GM23248 (cell line): Measurements from ENCODE around the gene C1R. TPM values are rescaled to one million over a fixed set of nuclear protein-coding genes. Genes with fewer than 3 reads are reported as not detected.

Source experiments
- DNase-seq: peaks from one replicate; pipeline ENCODE4 v3.0.0-alpha.2; 2015
- H2AFZ ChIP-seq: fragments of 200-600 bp; sonication (generic); 2 replicates; pipeline ENCODE4 v1.6.1; 2016; ENCODE audit warnings: antibody characterized with exemption
- H3F3A ChIP-seq: fragments of 200-600 bp; sonication (generic); 2 replicates; pipeline ENCODE4 v1.6.1; 2016; ENCODE audit warnings: mild to moderate bottlenecking, antibody characterized with exemption, mixed run types; ENCODE audit not compliant: insufficient read depth
- H3K27ac ChIP-seq: fragments of 200-600 bp; sonication (generic); 2 replicates; pipeline ENCODE4 v1.5.1; 2016; ENCODE audit warnings: mild to moderate bottlenecking
- H3K27me3 ChIP-seq: fragments of 200-600 bp; sonication (generic); replicated peaks from 2 replicates; pipeline ENCODE4 v1.6.1; 2016; ENCODE audit warnings: mild to moderate bottlenecking; ENCODE audit not compliant: insufficient read depth
- H3K36me3 ChIP-seq: fragments of 200-600 bp; sonication (generic); 2 replicates; pipeline ENCODE4 v1.6.1; 2016; ENCODE audit warnings: low read depth, mild to moderate bottlenecking
- H3K4me1 ChIP-seq: fragments of 200-600 bp; sonication (generic); 2 replicates; pipeline ENCODE4 v1.6.1; 2016; ENCODE audit warnings: mild to moderate bottlenecking; ENCODE audit not compliant: insufficient read depth
- H3K4me2 ChIP-seq: fragments of 200-600 bp; sonication (generic); one replicate; pipeline ENCODE4 v1.6.1; 2016; ENCODE audit warnings: mild to moderate bottlenecking; ENCODE audit not compliant: unreplicated experiment
- H3K4me3 ChIP-seq: fragments of 200-600 bp; sonication (generic); 2 replicates; pipeline ENCODE4 v1.5.1; 2016; ENCODE audit warnings: mild to moderate bottlenecking
- H3K79me2 ChIP-seq: fragments of 200-600 bp; sonication (generic); 2 replicates; pipeline ENCODE4 v1.6.1; 2016; ENCODE audit warnings: mild to moderate bottlenecking; ENCODE audit not compliant: insufficient read depth
- H3K9ac ChIP-seq: fragments of 200-600 bp; sonication (generic); 2 replicates; pipeline ENCODE4 v1.6.1; 2016; ENCODE audit warnings: mild to moderate bottlenecking
- H3K9me2 ChIP-seq: fragments of 200-600 bp; sonication (generic); 2 replicates; pipeline ENCODE4 v1.6.1; 2016; ENCODE audit warnings: mixed run types, mild to moderate bottlenecking, moderate library complexity; ENCODE audit not compliant: insufficient read depth
- H3K9me3 ChIP-seq: fragments of 200-600 bp; sonication (generic); one replicate; pipeline ENCODE4 v1.6.1; 2017; ENCODE audit warnings: low read depth
- H4K20me1 ChIP-seq: fragments of 200-600 bp; sonication (generic); 2 replicates; pipeline ENCODE4 v1.6.0; 2016; ENCODE audit not compliant: insufficient read depth
- EZH2 ChIP-seq: fragments of 200-600 bp; sonication (generic); IDR thresholded peaks from 2 replicates; pipeline ENCODE4 v1.6.1; 2018; ENCODE audit warnings: antibody characterized with exemption, mild to moderate bottlenecking; ENCODE audit not compliant: insufficient read depth, poor library complexity, severe bottlenecking
- EZH2phosphoT487 ChIP-seq: fragments of 200-600 bp; sonication (generic); IDR thresholded peaks from 2 replicates; pipeline ENCODE4 v1.6.1; 2018; ENCODE audit warnings: antibody characterized with exemption, moderate library complexity, mild to moderate bottlenecking, low read depth; ENCODE audit not compliant: insufficient read depth
- WGBS, 2 experiments: methylation state at CpG; one replicate each; pipeline ENCODE4 v1.1.6; 2015 to 2017; ENCODE audit warnings: low lambda C conversion rate in 2 of 2, low coverage in 1 of 2; ENCODE audit errors: missing lambda C conversion rate in 2 of 2; 5-methylcytosine and 5-hydroxymethylcytosine counted together
- in situ Hi-C: fragments of 300-500 bp; cut with MboI; formaldehyde crosslinking; loops from 2 replicates; pipeline ENCODE4 v1.15.0; 2020
- polyA plus RNA-seq: library from polyadenylated mRNA; unstranded; fragments of >200 nt; fragmentation: Nextera tagmentation; extraction: Ambion mirVana; gene quantifications from 2 replicates; pipeline ENCODE4 v1.2.1, GENCODE V29; 2016
- total RNA-seq: library from RNA; depleted of rRNA; stranded (reverse); fragments of >200 nt; shearing (Covaris generic); gene quantifications from 2 replicates; pipeline ENCODE4 v1.2.3, GENCODE V29; 2014

Gene C1R
- total and polyA plus RNA-seq, 2 experiments from 2014 or later = 51.1 to 75.0 TPM

GRCh38 chr12:7117670-7118069 lies 25.4 kb upstream of the C1R start:
- H3K4me2 ChIP-seq = no peak overlapping the region
- TF ChIP-seq EZH2phosphoT487 (no peak), EZH2 (no peak)
- H2AFZ ChIP-seq = no peak overlapping the region
- in situ Hi-C loops = loop anchor here (10.0 kb wide), 1 partner anchor 173 kb away; the partner anchor contains the start of genes C12orf57 and RNU7-1
- no peaks in the 10 kb centered on the region for H3K79me2 ChIP-seq
- no peaks in the 10 kb centered on the region for H3K4me1 ChIP-seq
- 93 to 94% methylated on average over 3 of the region's 3 CpGs for WGBS, 2 experiments
- H3F3A ChIP-seq = no peaks in the 10 kb centered on the region
- H3K4me3 ChIP-seq = no peak overlapping the region
- no peak overlapping the region for H3K9ac ChIP-seq
- H3K27me3 ChIP-seq = no peaks in the 10 kb centered on the region
- H3K9me3 ChIP-seq = no peaks in the 10 kb centered on the region
- no peak overlapping the region for H3K27ac ChIP-seq
- no peak for DNase-seq
- H3K9me2 ChIP-seq = no peaks in the 10 kb centered on the region
- H4K20me1 ChIP-seq = no peaks in the 10 kb centered on the region
- H3K36me3 ChIP-seq = no peaks in the 10 kb centered on the region; the same call in 1 of the 2 replicates

- Histone ChIP-seq H3K79me2 (no peaks in the 10 kb centered on the region), H3K4me1 (no peaks in the 10 kb centered on the region), H3K9me3 (no peaks in the 10 kb centered on the region), H2AFZ (no peak overlapping the region), H3K27me3 (no peaks in the 10 kb centered on the region), H4K20me1 (no peaks in the 10 kb centered on the region), H3F3A (no peaks in the 10 kb centered on the region), H3K4me3 (no peak overlapping the region), H3K27ac (no peak overlapping the region), H3K9me2 (no peaks in the 10 kb centered on the region), H3K36me3 (no peaks in the 10 kb centered on the region; the same call in 1 of the 2 replicates), H3K9ac (no peak overlapping the region), H3K4me2 (no peak overlapping the region)
- TF ChIP-seq EZH2phosphoT487 = no peak
- no peak for TF ChIP-seq EZH2
- no peak for DNase-seq
- 93 to 95% methylated on average over 9 of the region's 9 CpGs for WGBS, 2 experiments
- in situ Hi-C loops = loop anchor here (10.0 kb wide), 1 partner anchor 172 kb away; the partner anchor contains the start of genes C12orf57 and RNU7-1
Measured at GRCh38 chr12:7116916-7117315, 24.7 kb upstream of the C1R start.

- Histone ChIP-seq H2AFZ (no peak overlapping the region), H3K79me2 (no peaks in the 10 kb centered on the region), H3K27me3 (no peaks in the 10 kb centered on the region), H3K4me3 (no peak overlapping the region), H3K27ac (no peak overlapping the region), H3F3A (no peaks in the 10 kb centered on the region), H3K36me3 (no peaks in the 10 kb centered on the region; the same call in 1 of the 2 replicates), H3K9me3 (no peaks in the 10 kb centered on the region), H4K20me1 (no peaks in the 10 kb centered on the region), H3K9ac (no peak overlapping the region), H3K4me2 (no peak overlapping the region), H3K4me1 (no peaks in the 10 kb centered on the region), H3K9me2 (no peaks in the 10 kb centered on the region)
- in situ Hi-C loops = loop anchor here (10.0 kb wide), 1 partner anchor 171 kb away; the partner anchor contains the start of genes C12orf57 and RNU7-1
- 82 to 89% methylated on average over 3 of the region's 3 CpGs for WGBS, 2 experiments
- no peak for DNase-seq
- TF ChIP-seq EZH2 (no peak), EZH2phosphoT487 (no peak)
Measured at GRCh38 chr12:7116196-7116595, 24.0 kb upstream of the C1R start.

GRCh38 chr12:7114851-7115250 lies 22.6 kb upstream of the C1R start:
- no peak overlapping the region for H3K4me3 ChIP-seq
- no peak overlapping the region for H3K4me2 ChIP-seq
- no peaks in the 10 kb centered on the region for H3F3A ChIP-seq
- 79 to 86% methylated on average over 6 of the region's 6 CpGs for WGBS, 2 experiments
- H3K27me3 ChIP-seq = no peaks in the 10 kb centered on the region
- no peak for TF ChIP-seq EZH2phosphoT487
- no peak for TF ChIP-seq EZH2
- H2AFZ ChIP-seq = no peak overlapping the region
- no peaks in the 10 kb centered on the region for H4K20me1 ChIP-seq
- no peaks in the 10 kb centered on the region; the same call in 1 of the 2 replicates for H3K36me3 ChIP-seq
- in situ Hi-C loops = loop anchor here (10.0 kb wide), 1 partner anchor 170 kb away; the partner anchor contains the start of genes C12orf57 and RNU7-1
- H3K27ac ChIP-seq = no peak overlapping the region
- H3K4me1 ChIP-seq = no peaks in the 10 kb centered on the region
- no peaks in the 10 kb centered on the region for H3K9me2 ChIP-seq
- H3K9ac ChIP-seq = no peak overlapping the region
- peaks cover 2% of the 10 kb centered on the region; the same call in 1 of the 2 replicates for H3K79me2 ChIP-seq
- no peak for DNase-seq
- H3K9me3 ChIP-seq = no peaks in the 10 kb centered on the region
